ENCODE data around the gene ESPL1. TPM values are rescaled to one million over a fixed set of nuclear protein-coding genes. Genes with fewer than 3 reads are reported as not detected.
A peak's percentile ranks its signal among the peaks of the same experiment; 100 is the strongest.
"Not testable (repeated sequence)": the region's sequence is repeated elsewhere in the genome, so short reads cannot be mapped to it uniquely, and the experiment has no call there.

The ESPL1 gene
- total RNA-seq, 6 experiments from 2014 or later: 7.0 to 16.1 (median 14.1) TPM

DNA sequence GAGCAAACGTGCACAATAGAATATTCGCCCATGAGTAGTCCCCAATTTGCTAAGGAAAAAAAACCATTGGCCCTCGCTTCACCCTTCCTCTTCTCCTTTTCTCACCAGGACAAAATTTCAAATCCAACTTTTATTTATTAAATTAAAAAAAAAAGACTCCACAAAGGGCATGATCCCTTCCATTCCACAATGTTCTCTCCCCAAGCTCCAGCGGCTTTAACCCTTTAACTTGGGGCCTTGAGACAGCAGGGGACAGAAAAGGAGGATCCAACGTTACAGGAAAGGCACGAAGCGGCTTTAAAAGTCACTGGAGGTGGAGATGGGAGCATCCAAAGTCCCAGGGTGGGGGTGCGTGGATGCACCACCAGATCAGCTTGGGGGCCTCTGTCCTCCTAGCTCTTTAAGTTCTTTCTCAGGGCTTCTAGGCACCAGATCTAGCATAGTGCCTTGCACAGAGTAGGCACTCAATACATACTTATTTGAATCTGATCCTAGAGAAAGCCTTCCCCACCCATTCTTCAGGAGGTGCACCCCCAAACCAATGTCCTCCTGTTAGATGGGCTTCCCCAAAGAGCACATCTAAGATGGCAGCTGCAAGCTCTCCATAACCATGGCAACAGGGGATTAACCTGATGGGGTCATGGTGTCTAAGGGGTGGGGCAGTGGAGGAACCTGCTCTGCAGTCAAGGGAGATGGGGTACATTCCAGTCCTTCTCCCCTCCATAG is 58.5 kb downstream of the ESPL1 start:
- Mint-ChIP-seq H3K36me3 (ENCODE audit: low read depth) (no peaks in the 10 kb centered on the region), H3K4me1 (ENCODE audit: low read depth) (peaks cover 23% of the 10 kb centered on the region), H3K9me3 (no peaks in the 10 kb centered on the region), H3K4me3 (peak overlapping the region; percentile 71), H3K27me3 (ENCODE audit: insufficient read depth) (peaks cover 10% of the 10 kb centered on the region), H3K27ac (no peak overlapping the region)
- DNase-seq: no peak
- TF ChIP-seq, protein P1, sequence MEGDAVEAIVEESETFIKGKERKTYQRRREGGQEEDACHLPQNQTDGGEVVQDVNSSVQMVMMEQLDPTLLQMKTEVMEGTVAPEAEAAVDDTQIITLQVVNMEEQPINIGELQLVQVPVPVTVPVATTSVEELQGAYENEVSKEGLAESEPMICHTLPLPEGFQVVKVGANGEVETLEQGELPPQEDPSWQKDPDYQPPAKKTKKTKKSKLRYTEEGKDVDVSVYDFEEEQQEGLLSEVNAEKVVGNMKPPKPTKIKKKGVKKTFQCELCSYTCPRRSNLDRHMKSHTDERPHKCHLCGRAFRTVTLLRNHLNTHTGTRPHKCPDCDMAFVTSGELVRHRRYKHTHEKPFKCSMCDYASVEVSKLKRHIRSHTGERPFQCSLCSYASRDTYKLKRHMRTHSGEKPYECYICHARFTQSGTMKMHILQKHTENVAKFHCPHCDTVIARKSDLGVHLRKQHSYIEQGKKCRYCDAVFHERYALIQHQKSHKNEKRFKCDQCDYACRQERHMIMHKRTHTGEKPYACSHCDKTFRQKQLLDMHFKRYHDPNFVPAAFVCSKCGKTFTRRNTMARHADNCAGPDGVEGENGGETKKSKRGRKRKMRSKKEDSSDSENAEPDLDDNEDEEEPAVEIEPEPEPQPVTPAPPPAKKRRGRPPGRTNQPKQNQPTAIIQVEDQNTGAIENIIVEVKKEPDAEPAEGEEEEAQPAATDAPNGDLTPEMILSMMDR (IDR thresholded peaks at IDR 0.05): no peak

DNA sequence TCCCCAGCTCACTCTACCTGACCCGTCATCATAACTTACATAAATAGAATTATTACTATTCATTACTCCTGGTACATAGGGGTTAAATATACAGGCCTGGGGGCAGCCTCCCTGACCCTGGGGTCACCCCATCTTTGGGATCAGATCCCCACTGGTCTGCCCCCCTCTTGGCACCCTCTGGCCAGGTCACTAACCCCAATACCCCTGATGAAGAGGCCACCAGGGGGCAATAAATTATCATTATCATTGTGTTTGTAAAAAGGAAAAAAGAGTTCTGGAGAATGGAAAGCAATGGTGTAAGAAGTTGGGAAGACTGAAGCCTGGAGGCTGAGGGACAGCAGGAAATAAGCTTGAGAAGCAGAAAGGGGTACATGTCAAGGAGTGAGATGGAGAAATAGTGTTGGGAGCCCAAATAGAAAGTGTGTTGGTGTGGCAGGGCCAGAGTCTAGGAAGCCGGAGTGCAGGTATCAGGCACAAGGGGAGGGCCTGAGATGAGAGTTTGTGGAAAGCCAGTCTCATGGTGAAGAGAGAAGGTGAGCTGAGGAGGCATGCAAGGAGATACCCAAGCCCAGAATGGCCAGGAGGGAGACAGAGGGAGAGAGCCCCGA is 59.4 kb downstream of the ESPL1 start:
- no peaks in the 10 kb centered on the region for H3K36me3 Mint-ChIP-seq (ENCODE audit: low read depth)
- H3K9me3 Mint-ChIP-seq: no peaks in the 10 kb centered on the region
- no peak for DNase-seq
- H3K27me3 Mint-ChIP-seq (ENCODE audit: insufficient read depth): peaks cover 13% of the 10 kb centered on the region
- H3K27ac Mint-ChIP-seq: no peak overlapping the region
- H3K4me1 Mint-ChIP-seq (ENCODE audit: low read depth): peaks cover 20% of the 10 kb centered on the region
- TF ChIP-seq, protein P1 (IDR thresholded peaks at IDR 0.05): peak; percentile 79
- H3K4me3 Mint-ChIP-seq: no peak overlapping the region

DNA sequence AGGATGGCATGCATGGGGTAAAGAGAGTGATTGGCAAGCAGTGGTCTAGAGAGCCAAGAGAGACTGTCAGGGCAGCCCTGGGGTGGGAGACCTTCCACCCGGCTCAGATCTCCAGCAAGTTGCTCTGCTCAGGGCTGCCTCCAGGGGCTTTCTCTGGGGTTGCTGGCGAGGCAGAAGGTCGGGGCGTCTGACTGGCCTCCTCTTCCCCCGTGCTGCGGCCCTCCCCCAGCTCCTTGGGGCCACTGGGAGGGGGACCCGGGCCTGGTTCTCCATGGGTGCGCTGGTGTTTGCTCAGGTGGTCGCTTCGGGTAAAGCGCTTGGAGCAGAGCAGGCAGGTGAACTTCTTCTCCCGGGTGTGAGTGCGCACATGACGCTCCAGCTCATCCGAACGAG is 59.9 kb downstream of the ESPL1 start:
- TF ChIP-seq, protein P1 (IDR thresholded peaks at IDR 0.05): no peak
- H3K27ac Mint-ChIP-seq: no peak overlapping the region
- no peaks in the 10 kb centered on the region for H3K9me3 Mint-ChIP-seq
- no peaks in the 10 kb centered on the region for H3K36me3 Mint-ChIP-seq (ENCODE audit: low read depth)
- no peak for DNase-seq
- H3K4me1 Mint-ChIP-seq (ENCODE audit: low read depth): peaks cover 20% of the 10 kb centered on the region
- no peak overlapping the region for H3K4me3 Mint-ChIP-seq
- peaks cover 13% of the 10 kb centered on the region for H3K27me3 Mint-ChIP-seq (ENCODE audit: insufficient read depth)

DNA sequence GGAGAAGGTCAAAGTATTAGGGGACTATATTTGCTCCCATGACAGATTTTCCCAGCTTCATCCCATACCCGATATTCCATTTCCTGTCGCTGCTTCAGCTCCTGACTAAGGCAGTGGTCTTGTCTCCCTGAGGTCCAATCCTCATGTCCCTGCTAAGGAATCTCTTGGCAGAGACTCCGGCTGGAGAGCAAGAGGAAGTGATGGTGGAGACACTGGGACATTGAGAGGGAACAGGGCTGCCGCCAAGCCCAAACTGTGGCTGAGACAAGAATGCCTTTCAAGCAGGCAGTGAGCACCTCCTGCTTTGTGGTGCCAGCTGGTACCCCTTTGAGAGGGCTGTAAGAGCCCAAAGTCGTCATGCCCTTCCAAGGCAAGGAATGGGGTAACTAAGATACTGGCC is 62.6 kb downstream of the ESPL1 start:
- H3K4me3 Mint-ChIP-seq: no peak overlapping the region

DNA sequence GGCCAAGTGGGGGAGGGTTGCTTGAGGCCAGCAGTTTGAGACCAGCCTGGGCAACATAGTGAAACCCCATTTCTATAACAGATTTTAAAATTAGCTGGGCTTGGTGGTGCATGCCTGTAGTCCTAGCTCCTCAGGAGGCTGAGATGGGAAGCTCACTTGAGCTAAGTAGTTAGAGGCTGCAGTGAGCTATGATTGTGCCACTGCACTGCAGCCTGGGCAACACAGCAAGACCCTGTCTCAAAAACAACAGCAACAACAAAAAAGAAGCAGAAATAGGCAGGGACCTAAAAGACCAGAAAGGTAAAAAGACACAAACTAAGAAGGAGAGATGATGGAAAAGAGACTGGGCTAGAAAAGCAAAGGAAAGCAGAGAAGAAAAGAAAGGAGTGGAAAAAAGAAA is 64.2 kb downstream of the ESPL1 start:
- H3K9me3 Mint-ChIP-seq; H3K4me3 Mint-ChIP-seq; H3K27ac Mint-ChIP-seq; DNase-seq; H3K36me3 Mint-ChIP-seq (ENCODE audit: low read depth); H3K4me1 Mint-ChIP-seq (ENCODE audit: low read depth): not testable (repeated sequence)
- H3K27me3 Mint-ChIP-seq (ENCODE audit: insufficient read depth): peaks cover 34% of the 10 kb centered on the region

More for the DNA sequence above, 62.6 kb downstream of the ESPL1 start:
- Mint-ChIP-seq H3K27me3 (ENCODE audit: insufficient read depth) (peaks cover 26% of the 10 kb centered on the region), H3K4me1 (ENCODE audit: low read depth) (0 out of 2 replicates have a peak, but pooled peaks cover 6% of the 10 kb centered on the region), H3K9me3 (no peaks in the 10 kb centered on the region), H3K27ac (no peak overlapping the region), H3K36me3 (ENCODE audit: low read depth) (no peaks in the 10 kb centered on the region)
- DNase-seq: no peak
- TF ChIP-seq, protein P1 (IDR thresholded peaks at IDR 0.05): no peak

DNA sequence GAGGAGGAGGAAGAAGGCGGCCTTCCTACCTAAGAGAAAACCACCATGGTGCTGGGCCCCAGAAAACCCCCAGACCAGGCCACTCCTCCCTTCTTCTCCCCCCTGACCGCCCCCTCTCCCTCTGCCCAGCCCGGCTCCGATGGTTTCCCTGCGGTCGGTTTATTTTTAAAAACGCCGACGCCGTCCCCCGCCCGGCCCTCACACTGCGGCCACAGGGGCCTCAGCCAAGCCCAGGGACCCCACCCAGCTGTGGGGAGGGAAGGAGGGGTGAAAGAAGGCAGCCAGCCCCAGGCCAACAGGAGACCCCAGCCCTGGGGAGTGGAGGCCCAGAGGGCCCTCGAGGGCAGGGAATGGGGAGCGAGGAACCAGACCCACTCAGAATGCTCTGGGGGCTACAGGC is 64.6 kb downstream of the ESPL1 start:
- Mint-ChIP-seq H3K4me1 (ENCODE audit: low read depth) (peaks cover 5% of the 10 kb centered on the region), H3K27ac (no peak overlapping the region), H3K4me3 (no peak overlapping the region), H3K9me3 (no peaks in the 10 kb centered on the region), H3K27me3 (ENCODE audit: insufficient read depth) (peaks cover 38% of the 10 kb centered on the region), H3K36me3 (ENCODE audit: low read depth) (no peaks in the 10 kb centered on the region)
- TF ChIP-seq, protein P1 (IDR thresholded peaks at IDR 0.05): no peak
- DNase-seq: no peak

All from HFFc6 (cell line).